HG02970 (cell line): ENCODE results near the gene CLDN15.
"Not testable (repeated sequence)": the region's sequence is repeated elsewhere in the genome, so short reads cannot be mapped to it uniquely, and the experiment has no call there.

Experiments
- ATAC-seq: cut with Tn5 transposase; IDR thresholded peaks from one replicate; pipeline ENCODE4 v1.9.1; 2021; ENCODE audit warnings: mild to moderate bottlenecking, moderate library complexity, moderate number of reproducible peaks; ENCODE audit not compliant: unreplicated experiment, low FRiP score

Gene CLDN15

GRCh38 chr7:101200862-101201599 is 36.6 kb downstream of the CLDN15 start, which contains the start of gene MOGAT3:
TSS of gene MOGAT3 (minus strand) at chr7:101201036. CDS start at chr7:101200854, 182 bp downstream.
- ATAC-seq: no peak

- ATAC-seq: no peak
These were observed 37.1 kb downstream of the CLDN15 start for GRCh38 chr7:101200504-101200861.

GRCh38 chr7:101199522-101199921 is 38.1 kb downstream of the CLDN15 start:
- ATAC-seq: not testable (repeated sequence)

GRCh38 chr7:101198476-101198875 is 39.1 kb downstream of the CLDN15 start:
- no peak for ATAC-seq

GRCh38 chr7:101197991-101198390 is 39.6 kb downstream of the CLDN15 start:
- no peak for ATAC-seq

- ATAC-seq: no peak
These were observed 41.7 kb downstream of the CLDN15 start for GRCh38 chr7:101195884-101196283.

- no peak for ATAC-seq
These were observed 48.5 kb downstream of the CLDN15 start for GRCh38 chr7:101189109-101189508.

GRCh38 chr7:101186844-101187428 is 50.7 kb downstream of the CLDN15 start:
- no peak for ATAC-seq

- ATAC-seq: no peak
These were observed 51.4 kb downstream of the CLDN15 start for GRCh38 chr7:101186194-101186593.

- no peak for ATAC-seq
These were observed 52.3 kb downstream of the CLDN15 start for GRCh38 chr7:101185258-101185839.
